Measurements from ENCODE around the gene CDC16. TPM values are rescaled to one million over a fixed set of nuclear protein-coding genes. Genes with fewer than 3 reads are reported as not detected.

The CDC16 gene
- total and polyA plus RNA-seq, 2 of the 4 experiments (the other 2 are of a cell fraction), result 41.6 to 66.6 TPM

GRCh38 chr13:114226088-114226487, 8.6 kb upstream of the CDC16 start:
- DNase-seq (no peak), ATAC-seq (ENCODE audit: low read depth) (no peak)
- Histone ChIP-seq H2BK15ac (ENCODE audit: low read depth, low read length) (peak overlapping the region; percentile 32; the same call in 2 of the 3 replicates), H4K91ac (ENCODE audit: insufficient read depth, low read depth, low read length) (peak overlapping the region; percentile 42), H3K79me1 (ENCODE audit: low read depth in 1 of 2, low read length in 2 of 2) (peaks cover 0 to 3% of the 10 kb centered on the region in 2 experiments; a peak in 2 of 4 replicates), H3K4me1 (ENCODE audit: control insufficient read depth, insufficient read depth, low read length) (peaks cover 10% of the 10 kb centered on the region), H3K4me3 (ENCODE audit: insufficient read depth, low read depth, low read length) (no peak overlapping the region), H2AFZ (replicated peaks; ENCODE audit: low read length, poor library complexity) (peak overlapping the region; percentile 66), H3K9ac (ENCODE audit: low read depth, low read length) (no peak overlapping the region), H3K23ac (ENCODE audit: low read depth, low read length) (no peak overlapping the region), H3K14ac (replicated peaks; ENCODE audit: low read depth, low read length) (no peak overlapping the region), H4K20me1 (ENCODE audit: insufficient read depth, low read length) (no peaks in the 10 kb centered on the region), H2BK120ac (ENCODE audit: low read depth, low read length) (peak overlapping the region; percentile 52), H2BK20ac (ENCODE audit: low read depth, low read length) (peak overlapping the region; percentile 86), H4K8ac (ENCODE audit: low read depth in 2 of 2, low read length in 2 of 2) (peak overlapping the region in 1 of 2 experiments; percentile 32; a peak in 1 of 4 replicates), H3K27me3 (ENCODE audit: control insufficient read depth, insufficient read depth, low read length) (no peaks in the 10 kb centered on the region), H4K5ac (ENCODE audit: low read depth, low read length) (no peak overlapping the region), H3K36me3 (ENCODE audit: control insufficient read depth, insufficient read depth, low read length) (no peaks in the 10 kb centered on the region), H3K9me3 (ENCODE audit: control insufficient read depth, insufficient read depth, low read length) (no peaks in the 10 kb centered on the region), H2AK5ac (ENCODE audit: low read depth, low read length) (peak overlapping the region; percentile 95), H3K4me2 (ENCODE audit: low read depth, low read length) (no peak overlapping the region), H3K56ac (ENCODE audit: extremely low read depth, insufficient read depth, low read length) (no peak overlapping the region), H2AK9ac (replicated peaks; ENCODE audit: low read depth, low read length, poor library complexity) (peak overlapping the region; percentile 60), H3K18ac (ENCODE audit: low read depth, low read length) (no peak overlapping the region), H3K9me1 (ENCODE audit: insufficient read depth, low read length) (no peaks in the 10 kb centered on the region), H3K27ac (ENCODE audit: insufficient read depth, low read length) (no peak overlapping the region), H2BK5ac (ENCODE audit: low read depth, low read length, poor library complexity, severe bottlenecking) (no peak overlapping the region), H3K4ac (ENCODE audit: low read depth, low read length) (peak overlapping the region; percentile 69)
- in situ Hi-C loops (cut with MboI; ENCODE audit: low sequenced_read_pairs), result no loop called here
- intact Hi-C loops (cut with micrococcal nuclease), result loop anchor here (1.0 to 5.0 kb wide), 5 partner anchors 95 to 409 kb away; partner anchors contain the start of gene GAS6
- WGBS, 2 experiments (ENCODE audit: extremely low coverage in 2 of 2, insufficient read length in 1 of 2), result 92% methylated on average over 8 of the region's 11 CpGs; no CpG with 5 or more reads in 1 of the 2 experiments
- TF ChIP-seq BHLHE40 (IDR thresholded peaks at IDR 0.05; ENCODE audit: low read depth, low read length), result no peak
- CTCF ChIA-PET, result no interaction called here
- dilution Hi-C loops (cut with HindIII; ENCODE audit: low sequenced_read_pairs, unreplicated experiment), result no loop called here
- POLR2A ChIA-PET (ENCODE audit: unreplicated experiment), result interaction anchor here (0.6 kb wide), 1 partner anchor 212 kb away, joined by 3 read pairs; no protein-coding TSS in a partner anchor
- BruUV-seq (replicated peaks), result no TSS peak

Measured in IMR-90 (cell line).